GM23248 (cell line): ENCODE data around the gene ART5.

Experiments
- EZH2 ChIP-seq: fragments of 200-600 bp; sonication (generic); IDR thresholded peaks from 2 replicates; pipeline ENCODE4 v1.6.1; 2018; ENCODE audit warnings: antibody characterized with exemption, mild to moderate bottlenecking; ENCODE audit not compliant: insufficient read depth, poor library complexity, severe bottlenecking
- EZH2phosphoT487 ChIP-seq: fragments of 200-600 bp; sonication (generic); IDR thresholded peaks from 2 replicates; pipeline ENCODE4 v1.6.1; 2018; ENCODE audit warnings: antibody characterized with exemption, moderate library complexity, mild to moderate bottlenecking, low read depth; ENCODE audit not compliant: insufficient read depth

GRCh38 chr11:3641701-3642070 is at the start of gene ART5:
- TF ChIP-seq EZH2phosphoT487 (no peak), EZH2 (no peak)
